NCI-H187 (cell line): ENCODE measurements around the gene PTTG1IP2.
"Not testable (repeated sequence)": the region's sequence is repeated elsewhere in the genome, so short reads cannot be mapped to it uniquely, and the experiment has no call there.

Experiments
- DNase-seq, 2 experiments: peaks; one replicate each; lab custom pipeline; 2025; lab: John Stamatoyannopoulos, UW

Gene PTTG1IP2

GRCh38 chr7:90469554-90469953 is at the start of gene PTTG1IP2:
Gene PTTG1IP2, plus strand, starts transcription at chr7:90469639. Its CDS starts 148 bp downstream, at chr7:90469787.
- DNase-seq, result no peak

- DNase-seq, result no peak
Observed at GRCh38 chr7:90421651-90422050, 47.8 kb upstream of the PTTG1IP2 start.

- DNase-seq, result no peak
Observed at GRCh38 chr7:90424720-90425119, 44.7 kb upstream of the PTTG1IP2 start.

GRCh38 chr7:90425376-90425775 is 44.1 kb upstream of the PTTG1IP2 start:
- DNase-seq, result no peak

- DNase-seq, result no peak
Observed at GRCh38 chr7:90430614-90431460, 38.6 kb upstream of the PTTG1IP2 start.

- DNase-seq, result no peak
Observed at GRCh38 chr7:90432752-90433151, 36.7 kb upstream of the PTTG1IP2 start.

- no peak for DNase-seq
Observed at GRCh38 chr7:90433221-90433620, 36.2 kb upstream of the PTTG1IP2 start.

GRCh38 chr7:90445633-90446032 is 23.8 kb upstream of the PTTG1IP2 start:
- no peak for DNase-seq

- DNase-seq, result no peak
Observed at GRCh38 chr7:90446137-90446899, 23.1 kb upstream of the PTTG1IP2 start.

GRCh38 chr7:90453259-90453891 is 16.1 kb upstream of the PTTG1IP2 start:
- DNase-seq, result no peak

GRCh38 chr7:90453931-90454330 is 15.5 kb upstream of the PTTG1IP2 start:
- no peak for DNase-seq

GRCh38 chr7:90455163-90456030 is 14.0 kb upstream of the PTTG1IP2 start:
- DNase-seq, result no peak

- DNase-seq, result no peak
Observed at GRCh38 chr7:90458104-90458503, 11.3 kb upstream of the PTTG1IP2 start.

GRCh38 chr7:90459888-90460287 is 9.6 kb upstream of the PTTG1IP2 start:
- DNase-seq, result no peak

GRCh38 chr7:90461219-90461618 is 8.2 kb upstream of the PTTG1IP2 start:
- DNase-seq, result no peak

- DNase-seq, result not testable (repeated sequence)
Observed at GRCh38 chr7:90463151-90463628, 6.2 kb upstream of the PTTG1IP2 start.

- no peak for DNase-seq
Observed at GRCh38 chr7:90465816-90466215, 3.6 kb upstream of the PTTG1IP2 start.

GRCh38 chr7:90472805-90473540 is 3.5 kb downstream of the PTTG1IP2 start:
- no peak for DNase-seq

GRCh38 chr7:90473814-90474213 is 4.4 kb downstream of the PTTG1IP2 start:
- DNase-seq, result no peak

GRCh38 chr7:90474284-90475210 is 5.1 kb downstream of the PTTG1IP2 start:
- DNase-seq, result no peak
